Stomach (tissue), 9 donors: Measurements from ENCODE around the gene BTBD10. TPM values are rescaled to one million over a fixed set of nuclear protein-coding genes. Genes with fewer than 3 reads are reported as not detected.
"Not testable (repeated sequence)": the region's sequence is repeated elsewhere in the genome, so short reads cannot be mapped to it uniquely, and the experiment has no call there.

Experiments
- DNase-seq, 2 donors: peaks; one replicate each; pipeline versions ENCODE4 v3.0.0 to v3.0.0-alpha.2; 2013 to 2019
- H3K27ac ChIP-seq, 5 donors: fragments of 200-600 bp in 4 of 5; sonication (generic) in 4 of 5; one replicate each; pipeline ENCODE4 v1.5.1; 2013 to 2019; ENCODE audit warnings: mild to moderate bottlenecking in 1 of 5, moderate library complexity in 1 of 5
- H3K27me3 ChIP-seq, 3 donors: fragments of 200-600 bp; sonication (generic); one replicate each; pipeline ENCODE4 v1.5.1; 2017 to 2019; ENCODE audit warnings: mixed run types in 1 of 3
- H3K36me3 ChIP-seq, 4 donors: fragments of 200-600 bp; sonication (generic); 1 replicate in 3 of 4; 2 replicates in 1 of 4; pipeline ENCODE4 v1.5.1; 2016 to 2019
- H3K4me1 ChIP-seq, 4 donors: fragments of 200-600 bp; sonication (generic); one replicate each; pipeline ENCODE4 v1.5.1; 2016 to 2019
- H3K4me3 ChIP-seq, 4 donors: fragments of 200-600 bp; sonication (generic) in 3 of 4; one replicate each; pipeline ENCODE4 v1.5.1; 2016 to 2019; ENCODE audit warnings: mild to moderate bottlenecking in 1 of 4
- H3K9me3 ChIP-seq, 4 donors: fragments of 200-600 bp; sonication (generic); one replicate each; pipeline ENCODE4 v1.5.1; 2016 to 2019
- CTCF ChIP-seq, 7 experiments: fragments of 450-650 bp in 4 of 7; fragments of 200-600 bp in 3 of 7; sonication (generic) in 3 of 7; IDR thresholded peaks; one replicate each; pipeline ENCODE4 v1.5.1; 2016 to 2019; ENCODE audit warnings: antibody characterized with exemption in 7 of 7, control low read depth in 2 of 7, mild to moderate bottlenecking in 1 of 7
- EP300 ChIP-seq: sonication (generic); formaldehyde crosslinking; IDR thresholded peaks from one replicate; pipeline ENCODE4 v1.6.1; 2017; ENCODE audit warnings: antibody characterized with exemption
- POLR2A ChIP-seq, 4 donors: fragments of 450-650 bp; IDR thresholded peaks; one replicate each; pipeline ENCODE4 v1.6.1; 2016; ENCODE audit warnings: antibody characterized with exemption in 4 of 4, control low read depth in 2 of 4, mild to moderate bottlenecking in 1 of 4, moderate library complexity in 1 of 4
- POLR2AphosphoS5 ChIP-seq, 3 donors: sonication (generic); formaldehyde crosslinking; IDR thresholded peaks; one replicate each; pipeline ENCODE4 v1.6.1; 2016; ENCODE audit warnings: antibody characterized with exemption in 3 of 3
- WGBS, 5 donors: extraction: QIAGEN DNeasy Blood & Tissue Kit in 3 of 5; methylation state at CpG; one replicate each; pipeline versions ENCODE4 v1.1.5 to v1.1.7; 2013 to 2018; 5-methylcytosine and 5-hydroxymethylcytosine counted together
- intact Hi-C: fragments of 100-400 bp; cut with DNase I; formaldehyde crosslinking; loops from one replicate; pipeline ENCODE4 v1.15.1; 2023; ENCODE audit warnings: low total_unique reads
- polyA plus RNA-seq, 3 donors: library from polyadenylated mRNA; stranded (reverse); fragments of 200-250 nt; gene quantifications; one replicate each; pipeline ENCODE4 v1.2.3, GENCODE V29; 2013
- total RNA-seq, 5 donors: library from RNA; depleted of rRNA; stranded (reverse); fragments of >200 nt; gene quantifications; one replicate each; pipeline versions ENCODE4 v1.1.0 to v1.2.3, GENCODE V29; 2014 to 2016
- donor health status: healthy with polysubstance abuse.
- donor health status: Bipolar disorder and iron deficiency.
- donor health status: healthy.

BTBD10 gene
- total and polyA plus RNA-seq, 8 donors = 2.0 to 111 (median 29.3) TPM

DNA sequence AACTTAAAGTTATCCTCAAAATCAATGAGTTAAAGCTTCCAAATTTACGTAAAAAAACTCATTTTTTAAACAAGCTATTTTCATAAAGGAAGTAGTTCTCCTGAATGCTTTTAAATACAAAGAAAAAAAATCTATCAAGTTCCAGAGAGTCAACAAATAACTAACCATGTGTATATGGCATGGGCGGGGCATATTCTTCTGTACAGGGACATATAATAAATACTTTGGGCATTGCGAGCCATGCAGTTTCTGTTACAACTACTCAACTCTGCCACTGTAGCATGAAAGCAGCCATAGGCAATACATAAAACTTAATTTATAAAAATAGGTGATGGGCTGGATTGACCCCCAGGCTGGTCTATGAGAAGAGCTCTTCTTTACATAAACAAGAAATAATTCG lies 57.8 kb downstream of the BTBD10 start:
- 94 to 98% (median 96%) methylated on average over 4 of the region's 4 CpGs for WGBS, 5 donors
- Histone ChIP-seq H3K27me3 (no peaks in the 10 kb centered on the region), H3K4me1 (peaks cover 0 to 5% (median 0%) of the 10 kb centered on the region in 4 donors), H3K4me3 (no peak overlapping the region), H3K27ac (no peak overlapping the region), H3K36me3 (peaks cover 2 to 75% (median 66%) of the 10 kb centered on the region in 4 donors), H3K9me3 (no peaks in the 10 kb centered on the region)
- DNase-seq = no peak
- TF ChIP-seq EP300 (no peak), POLR2A (IDR thresholded peaks at IDR 0.05) (no peak), POLR2AphosphoS5 (IDR thresholded peaks at IDR 0.05) (no peak)
- intact Hi-C loops = no loop called here

GRCh38 chr11:13398335-13398734 lies 64.7 kb downstream of the BTBD10 start:
- H3K27me3 ChIP-seq, intact Hi-C loops, H3K9me3 ChIP-seq, H3K27ac ChIP-seq, DNase-seq, H3K4me1 ChIP-seq, H3K4me3 ChIP-seq: not testable (repeated sequence)
- peaks cover 8 to 38% (median 35%) of the 10 kb centered on the region in 4 donors for H3K36me3 ChIP-seq

DNA sequence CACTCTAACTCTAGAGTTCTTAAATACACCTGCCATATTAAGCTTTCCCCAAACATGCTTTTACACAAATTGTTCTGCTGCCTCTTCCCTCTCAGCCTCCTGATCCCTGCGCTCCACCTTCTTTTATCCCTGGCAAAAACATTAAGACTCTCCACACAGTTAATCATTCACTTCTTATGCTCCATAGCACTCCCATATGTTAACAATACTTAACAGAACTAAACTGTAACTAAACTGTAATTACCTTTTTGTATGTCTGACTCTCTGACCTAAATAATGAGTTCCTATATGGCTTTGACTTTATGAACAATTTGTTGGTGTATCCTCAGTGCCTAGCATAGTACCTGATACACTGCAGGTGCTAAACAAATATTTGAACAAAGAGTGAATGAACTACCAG lies 71.8 kb downstream of the BTBD10 start:
- Histone ChIP-seq H3K4me3 (no peak overlapping the region), H3K27me3 (no peaks in the 10 kb centered on the region), H3K4me1 (no peaks in the 10 kb centered on the region), H3K9me3 (no peaks in the 10 kb centered on the region), H3K36me3 (peaks cover 0 to 67% (median 59%) of the 10 kb centered on the region in 4 donors), H3K27ac (no peak overlapping the region)
- WGBS, 5 donors = 72 to 95% (median 93%) methylated on average over 1 of the region's 1 CpG
- TF ChIP-seq POLR2AphosphoS5 (IDR thresholded peaks at IDR 0.05) (no peak), POLR2A (IDR thresholded peaks at IDR 0.05) (no peak), EP300 (no peak)
- intact Hi-C loops = no loop called here
- no peak for DNase-seq

DNA sequence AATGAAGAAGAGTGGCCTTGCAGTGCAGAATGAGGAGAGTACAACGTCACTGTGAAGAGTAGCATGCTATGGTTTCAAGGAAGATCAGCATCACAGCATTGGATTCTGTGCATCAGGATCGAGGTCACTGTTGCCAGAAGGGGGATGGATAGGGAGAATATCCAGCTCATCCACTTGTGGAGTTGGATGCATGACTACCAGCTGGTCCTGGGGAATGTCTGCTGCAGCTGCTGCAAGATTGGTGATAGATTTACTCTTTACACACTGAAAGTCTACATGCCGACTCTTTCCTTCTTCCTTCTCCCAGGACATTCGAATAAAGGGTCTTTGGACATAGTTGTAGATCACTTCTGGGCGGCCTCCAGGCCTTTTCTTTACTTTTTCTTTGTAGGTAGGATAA lies 74.3 kb downstream of the BTBD10 start:
- H3K27me3 ChIP-seq = no peaks in the 10 kb centered on the region
- DNase-seq = no peak
- H3K4me3 ChIP-seq = no peak overlapping the region
- intact Hi-C loops = no loop called here
- H3K4me1 ChIP-seq = peaks cover 0 to 5% (median 0%) of the 10 kb centered on the region in 4 donors
- WGBS, 5 donors = 90 to 94% (median 93%) methylated on average over 5 of the region's 5 CpGs
- H3K36me3 ChIP-seq = peaks cover 0 to 77% (median 75%) of the 10 kb centered on the region in 4 donors
- H3K9me3 ChIP-seq = no peaks in the 10 kb centered on the region
- H3K27ac ChIP-seq = no peak overlapping the region
- TF ChIP-seq POLR2A (IDR thresholded peaks at IDR 0.05) (no peak), EP300 (no peak), CTCF (IDR thresholded peaks at IDR 0.05) (no peak), POLR2AphosphoS5 (IDR thresholded peaks at IDR 0.05) (no peak)

DNA sequence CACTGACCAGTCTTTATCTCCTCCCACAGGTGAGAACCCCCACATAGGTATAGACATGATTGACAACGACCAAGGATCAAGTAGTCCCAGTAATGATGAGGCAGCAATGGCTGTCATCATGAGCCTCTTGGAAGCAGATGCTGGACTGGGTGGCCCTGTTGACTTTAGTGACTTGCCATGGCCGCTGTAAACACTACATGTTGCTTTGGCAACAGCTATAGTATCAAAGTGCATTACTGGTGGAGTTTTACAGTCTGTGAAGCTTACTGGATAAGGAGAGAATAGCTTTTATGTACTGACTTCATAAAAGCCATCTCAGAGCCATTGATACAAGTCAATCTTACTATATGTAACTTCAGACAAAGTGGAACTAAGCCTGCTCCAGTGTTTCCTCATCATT lies 76.5 kb downstream of the BTBD10 start:
- H3K4me1 ChIP-seq = peaks cover 0 to 5% (median 0%) of the 10 kb centered on the region in 4 donors
- H3K4me3 ChIP-seq = no peak overlapping the region
- no peaks in the 10 kb centered on the region for H3K27me3 ChIP-seq
- peaks cover 0 to 92% (median 86%) of the 10 kb centered on the region in 4 donors for H3K36me3 ChIP-seq
- no peak overlapping the region for H3K27ac ChIP-seq
- peak in 1 of 2 donors; percentile 46 for DNase-seq
- WGBS, 5 donors = 77 to 87% (median 81%) methylated on average over 2 of the region's 2 CpGs
- no peaks in the 10 kb centered on the region for H3K9me3 ChIP-seq
- TF ChIP-seq POLR2AphosphoS5 (IDR thresholded peaks at IDR 0.05) = no peak
- intact Hi-C loops = no loop called here

- H3K4me3 ChIP-seq = no peak overlapping the region
- no peaks in the 10 kb centered on the region for H3K9me3 ChIP-seq
- WGBS, 5 donors = 24 to 45% (median 32%) methylated on average over 4 of the region's 4 CpGs
- TF ChIP-seq POLR2AphosphoS5 (IDR thresholded peaks at IDR 0.05) = no peak
- peak in 5 of 7 experiments; percentile 10 to 54 (median 38) for TF ChIP-seq CTCF (IDR thresholded peaks at IDR 0.05)
- TF ChIP-seq EP300 = no peak
- peaks cover 7 to 92% (median 87%) of the 10 kb centered on the region in 4 donors for H3K36me3 ChIP-seq
- DNase-seq = peak in 1 of 2 donors; percentile 68
- peaks cover 0 to 5% (median 0%) of the 10 kb centered on the region in 4 donors for H3K4me1 ChIP-seq
- no peak overlapping the region for H3K27ac ChIP-seq
- intact Hi-C loops = no loop called here
- H3K27me3 ChIP-seq = no peaks in the 10 kb centered on the region
Observed at GRCh38 chr11:13384908-13385640, 77.9 kb downstream of the BTBD10 start.
